Body of pancreas (tissue), 4 donors: ENCODE results near the gene PLCB1. TPM values are rescaled to one million over a fixed set of nuclear protein-coding genes. Genes with fewer than 3 reads are reported as not detected.

Experiments used
- ATAC-seq: fragments of 150-250 bp; one replicate; pipeline ENCODE4 v1.9.1; 2016
- DNase-seq, 4 donors: peaks; one replicate each; pipeline ENCODE4 v3.0.0-alpha.2; 2019
- H3K27ac ChIP-seq, 4 donors: fragments of 200-600 bp; sonication (generic); 1 replicate in 3 of 4; 2 replicates in 1 of 4; pipeline versions ENCODE4 v1.5.1 to v1.6.1; 2016 to 2019; ENCODE audit warnings: mild to moderate bottlenecking in 1 of 4, mixed read lengths in 1 of 4, moderate library complexity in 1 of 4
- H3K27me3 ChIP-seq, 2 donors: fragments of 200-600 bp; sonication (generic); one replicate each; pipeline ENCODE4 v1.6.0; 2016; ENCODE audit warnings: mild to moderate bottlenecking in 1 of 2
- H3K36me3 ChIP-seq, 2 donors: fragments of 200-600 bp; sonication (generic); replicated peaks in 1 of 2; 2 replicates each; pipeline ENCODE4 v1.5.1; 2016; ENCODE audit warnings: low read depth in 2 of 2; ENCODE audit not compliant: insufficient read depth in 1 of 2
- H3K4me1 ChIP-seq: fragments of 200-600 bp; sonication (generic); one replicate; pipeline ENCODE4 v1.6.0; 2016
- H3K4me3 ChIP-seq, 2 donors: fragments of 200-600 bp; sonication (generic); 1 replicate in 1 of 2; 2 replicates in 1 of 2; pipeline ENCODE4 v1.5.1; 2016 to 2019
- H3K9me3 ChIP-seq, 3 donors: fragments of 200-600 bp; sonication (generic); 1 replicate in 2 of 3; 2 replicates in 1 of 3; pipeline ENCODE4 v1.5.1; 2016
- POLR2A ChIP-seq, 3 donors: fragments of 450-650 bp; IDR thresholded peaks; one replicate each; pipeline ENCODE4 v1.6.1; 2016; ENCODE audit warnings: antibody characterized with exemption in 3 of 3, mild to moderate bottlenecking in 2 of 3
- WGBS, 2 donors: methylation state at CpG; one replicate each; pipeline ENCODE4 v1.1.5; 2017; 5-methylcytosine and 5-hydroxymethylcytosine counted together
- intact Hi-C: fragments of 100-400 bp; cut with DNase I; formaldehyde crosslinking; loops from one replicate; pipeline ENCODE4 v1.15.1; 2023
- total RNA-seq, 2 donors: library from RNA; depleted of rRNA; stranded (reverse); fragments of >200 nt; gene quantifications; one replicate each; pipeline ENCODE4 v1.1.0, GENCODE V29; 2016
- TF ChIP-seq, protein P1 (sequence below), 7 experiments: fragments of 450-650 bp in 4 of 7; fragments of 200-600 bp in 3 of 7; sonication (generic) in 3 of 7; IDR thresholded peaks; one replicate each; pipeline ENCODE4 v1.5.1; 2016 to 2019; ENCODE audit warnings: antibody characterized with exemption in 7 of 7

PLCB1 gene
- total RNA-seq, 2 donors from 2014 or later = 32.9 to 46.1 TPM

DNA sequence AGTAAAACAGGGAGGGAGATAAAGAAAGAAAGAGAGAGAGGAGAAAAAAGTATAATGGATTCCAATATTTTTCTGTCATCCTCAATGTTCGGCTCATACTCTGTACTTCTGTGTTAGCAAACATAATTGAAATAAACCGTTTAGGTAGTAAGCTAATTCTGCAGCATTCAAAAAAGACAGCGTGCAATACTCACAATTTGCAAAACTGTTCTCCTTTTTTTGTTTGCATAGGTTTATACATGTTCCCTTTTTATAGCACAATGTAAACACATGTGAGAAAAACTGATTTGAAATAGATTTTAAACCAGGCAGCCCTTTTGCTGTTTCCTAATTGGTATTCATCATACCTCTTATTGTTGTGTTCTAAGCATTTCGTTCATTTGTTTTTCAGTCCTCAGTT lies 188.9 kb downstream of the PLCB1 start:
- H3K36me3 ChIP-seq = no peaks in the 10 kb centered on the region
- peaks cover 14% of the 10 kb centered on the region for H3K4me1 ChIP-seq
- DNase-seq (no peak), ATAC-seq (no peak)
- no peaks in the 10 kb centered on the region for H3K27me3 ChIP-seq
- no peak overlapping the region for H3K4me3 ChIP-seq
- no peak for TF ChIP-seq POLR2A (IDR thresholded peaks at IDR 0.05)
- TF ChIP-seq, protein P1, sequence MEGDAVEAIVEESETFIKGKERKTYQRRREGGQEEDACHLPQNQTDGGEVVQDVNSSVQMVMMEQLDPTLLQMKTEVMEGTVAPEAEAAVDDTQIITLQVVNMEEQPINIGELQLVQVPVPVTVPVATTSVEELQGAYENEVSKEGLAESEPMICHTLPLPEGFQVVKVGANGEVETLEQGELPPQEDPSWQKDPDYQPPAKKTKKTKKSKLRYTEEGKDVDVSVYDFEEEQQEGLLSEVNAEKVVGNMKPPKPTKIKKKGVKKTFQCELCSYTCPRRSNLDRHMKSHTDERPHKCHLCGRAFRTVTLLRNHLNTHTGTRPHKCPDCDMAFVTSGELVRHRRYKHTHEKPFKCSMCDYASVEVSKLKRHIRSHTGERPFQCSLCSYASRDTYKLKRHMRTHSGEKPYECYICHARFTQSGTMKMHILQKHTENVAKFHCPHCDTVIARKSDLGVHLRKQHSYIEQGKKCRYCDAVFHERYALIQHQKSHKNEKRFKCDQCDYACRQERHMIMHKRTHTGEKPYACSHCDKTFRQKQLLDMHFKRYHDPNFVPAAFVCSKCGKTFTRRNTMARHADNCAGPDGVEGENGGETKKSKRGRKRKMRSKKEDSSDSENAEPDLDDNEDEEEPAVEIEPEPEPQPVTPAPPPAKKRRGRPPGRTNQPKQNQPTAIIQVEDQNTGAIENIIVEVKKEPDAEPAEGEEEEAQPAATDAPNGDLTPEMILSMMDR (IDR thresholded peaks at IDR 0.05) = no peak
- 49 to 67% methylated on average over 4 of the region's 4 CpGs for WGBS, 2 donors
- intact Hi-C loops = no loop called here
- no peaks in the 10 kb centered on the region for H3K9me3 ChIP-seq
- no peak overlapping the region for H3K27ac ChIP-seq

DNA sequence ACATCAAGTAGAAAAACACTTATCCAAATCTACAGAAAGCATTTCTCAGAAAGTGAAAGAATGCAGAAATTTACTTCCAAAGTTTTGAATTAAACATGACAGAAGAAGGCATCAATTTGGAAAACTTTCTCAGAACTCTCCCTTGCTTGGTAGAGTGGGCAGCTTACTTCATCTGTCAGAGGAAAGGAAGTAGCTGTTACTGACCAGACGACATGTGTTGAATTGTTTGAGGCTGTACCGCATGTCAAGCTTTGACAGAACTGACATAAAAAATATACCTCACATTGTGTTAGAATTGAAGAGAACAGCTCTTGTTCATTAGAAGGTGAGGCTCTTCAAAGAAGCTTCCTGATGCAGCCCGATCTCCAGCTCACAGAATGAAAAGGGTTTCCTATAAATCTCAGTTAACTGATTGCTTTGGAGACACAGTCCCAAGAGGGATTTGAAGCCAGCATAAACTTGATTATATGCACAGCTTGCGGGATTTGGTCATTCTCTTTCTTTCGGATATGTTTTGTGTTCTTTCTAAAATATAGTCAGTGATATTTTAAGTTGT lies 190.7 kb downstream of the PLCB1 start:
- Histone ChIP-seq H3K27me3 (no peaks in the 10 kb centered on the region), H3K9me3 (no peaks in the 10 kb centered on the region), H3K27ac (no peak overlapping the region), H3K4me1 (peaks cover 17% of the 10 kb centered on the region), H3K36me3 (no peaks in the 10 kb centered on the region), H3K4me3 (no peak overlapping the region)
- TF ChIP-seq, protein P1 (IDR thresholded peaks at IDR 0.05) = no peak
- TF ChIP-seq POLR2A (IDR thresholded peaks at IDR 0.05) = no peak
- WGBS, 2 donors = 69 to 76% methylated on average over 5 of the region's 5 CpGs
- no peak for ATAC-seq
- DNase-seq = no peak
- intact Hi-C loops = no loop called here

DNA sequence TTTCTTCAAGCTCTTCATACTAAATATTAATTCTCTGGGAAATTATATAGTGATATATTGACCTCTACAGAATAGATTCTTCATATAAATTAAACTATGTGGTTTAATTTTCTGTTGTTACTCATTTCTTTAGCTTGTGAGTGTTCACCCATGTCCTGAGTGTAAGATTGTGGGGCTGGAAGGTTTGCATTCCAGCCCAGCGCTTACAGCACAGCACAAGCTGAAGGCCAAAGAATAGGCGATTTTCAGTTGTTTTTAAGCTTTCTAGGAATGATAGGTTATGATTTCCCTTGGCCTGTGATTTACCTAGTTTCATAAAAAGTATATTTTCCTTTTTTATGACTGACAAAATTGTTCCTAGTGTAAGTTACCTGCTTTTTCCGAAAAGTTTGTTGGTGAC lies 194.1 kb downstream of the PLCB1 start:
- intact Hi-C loops = no loop called here
- no peaks in the 10 kb centered on the region for H3K36me3 ChIP-seq
- peak in 1 of 4 donors; percentile 30 for DNase-seq
- no peaks in the 10 kb centered on the region for H3K27me3 ChIP-seq
- H3K4me1 ChIP-seq = peaks cover 26% of the 10 kb centered on the region
- H3K9me3 ChIP-seq = no peaks in the 10 kb centered on the region
- TF ChIP-seq, protein P1 (IDR thresholded peaks at IDR 0.05) = no peak
- no peak for TF ChIP-seq POLR2A (IDR thresholded peaks at IDR 0.05)
- peak overlapping the region in 2 of 4 donors; percentile 1 to 2 for H3K27ac ChIP-seq
- ATAC-seq = no peak
- 16 to 17% methylated on average over 3 of the region's 3 CpGs for whole genome bisulfite sequencing, 2 donors
- H3K4me3 ChIP-seq = no peak overlapping the region

DNA sequence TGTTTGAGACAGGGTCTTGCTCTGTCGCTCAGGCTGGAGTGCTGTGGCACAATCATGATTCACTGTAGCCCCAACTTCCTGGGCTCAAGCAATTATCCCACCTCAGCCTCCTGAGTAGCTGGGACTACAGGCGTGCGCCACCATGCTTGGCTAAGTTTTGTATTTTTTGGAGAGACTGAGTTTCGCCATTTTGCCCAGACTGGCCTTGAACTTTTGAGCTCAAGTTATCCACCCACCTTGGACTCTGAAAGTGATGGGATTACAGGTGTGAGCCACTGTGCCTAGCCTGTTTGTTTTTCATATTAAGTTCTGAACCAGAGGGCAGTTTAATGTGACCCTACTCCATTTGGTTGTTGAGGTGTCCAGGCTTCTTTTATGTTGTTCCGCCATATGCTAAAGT lies 194.8 kb downstream of the PLCB1 start:
- WGBS, 2 donors = 88 to 94% methylated on average over 5 of the region's 5 CpGs
- intact Hi-C loops = no loop called here
- TF ChIP-seq POLR2A (IDR thresholded peaks at IDR 0.05) = no peak
- TF ChIP-seq, protein P1 (IDR thresholded peaks at IDR 0.05) = no peak

DNA sequence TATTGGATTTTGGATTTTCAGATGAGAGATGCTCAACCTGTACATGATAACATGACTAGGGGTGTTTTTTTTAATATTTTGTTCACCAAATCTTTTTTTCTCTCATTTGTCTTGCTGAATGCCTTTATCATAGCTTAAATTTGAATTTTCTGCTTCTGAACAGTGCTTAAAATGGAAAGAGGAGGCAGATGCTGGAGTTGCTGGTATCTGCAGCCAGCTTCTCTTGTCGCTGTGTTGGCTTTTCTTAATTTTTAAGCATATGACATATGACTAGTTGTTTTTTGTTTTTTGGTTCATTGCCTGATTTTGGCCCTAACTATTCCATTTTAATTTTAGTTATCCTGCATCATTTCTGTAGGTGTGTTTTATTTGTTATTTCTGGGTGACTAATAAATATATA lies 196.1 kb downstream of the PLCB1 start:
- Histone ChIP-seq H3K4me3 (no peak overlapping the region), H3K36me3 (no peaks in the 10 kb centered on the region), H3K4me1 (peaks cover 40% of the 10 kb centered on the region), H3K9me3 (no peaks in the 10 kb centered on the region), H3K27me3 (no peaks in the 10 kb centered on the region), H3K27ac (no peak overlapping the region)
- DNase-seq = no peak
- 89 to 95% methylated on average over 1 of the region's 1 CpG for WGBS, 2 donors
- no peak for ATAC-seq
- intact Hi-C loops = no loop called here
- TF ChIP-seq POLR2A (IDR thresholded peaks at IDR 0.05) = no peak
- TF ChIP-seq, protein P1 (IDR thresholded peaks at IDR 0.05) = no peak

More for the DNA sequence above, 194.8 kb downstream of the PLCB1 start:
- H3K4me3 ChIP-seq = no peak overlapping the region
- ATAC-seq = no peak
- peaks cover 33% of the 10 kb centered on the region for H3K4me1 ChIP-seq
- DNase-seq = no peak
- H3K27me3 ChIP-seq = no peaks in the 10 kb centered on the region
- no peak overlapping the region for H3K27ac ChIP-seq
- no peaks in the 10 kb centered on the region for H3K36me3 ChIP-seq
- H3K9me3 ChIP-seq = no peaks in the 10 kb centered on the region
